H9 (cell line): Measurements from ENCODE around the gene ZNF408. TPM values are rescaled to one million over a fixed set of nuclear protein-coding genes. Genes with fewer than 3 reads are reported as not detected.

ENCODE experiments used
- DNase-seq: peaks from one replicate; pipeline ENCODE4 v3.0.0-alpha.2; 2017
- H2AFZ ChIP-seq: one replicate; pipeline ENCODE4 v1.6.1; 2013; ENCODE audit warnings: mild to moderate bottlenecking, low read length, control low read depth, moderate library complexity
- H2AK5ac ChIP-seq: 2 replicates; pipeline ENCODE4 v1.6.1; 2013; ENCODE audit warnings: low read length, control low read depth, mixed read lengths; ENCODE audit not compliant: insufficient read length
- H2BK120ac ChIP-seq: one replicate; pipeline ENCODE4 v1.6.1; 2013; ENCODE audit warnings: low read depth, mild to moderate bottlenecking, low read length, control low read depth, inconsistent platforms; ENCODE audit not compliant: poor library complexity, severe bottlenecking
- H2BK12ac ChIP-seq: 2 replicates; pipeline ENCODE4 v1.6.1; 2013; ENCODE audit warnings: low read length, control low read depth, mixed read lengths, low read depth; ENCODE audit not compliant: insufficient read length
- H2BK15ac ChIP-seq: 2 replicates; pipeline ENCODE4 v1.6.1; 2013; ENCODE audit warnings: low read depth, low read length, control low read depth
- H2BK20ac ChIP-seq: one replicate; pipeline ENCODE4 v1.6.1; 2013; ENCODE audit warnings: low read depth, mild to moderate bottlenecking, low read length, control low read depth, inconsistent platforms; ENCODE audit not compliant: poor library complexity, severe bottlenecking
- H2BK5ac ChIP-seq: 2 replicates; pipeline ENCODE4 v1.6.1; 2013; ENCODE audit warnings: low read length, control low read depth, mixed read lengths; ENCODE audit not compliant: insufficient read length
- H3K14ac ChIP-seq: 2 replicates; pipeline ENCODE4 v1.6.1; 2013; ENCODE audit warnings: low read length, control low read depth; ENCODE audit not compliant: insufficient read depth
- H3K18ac ChIP-seq: 2 replicates; pipeline ENCODE4 v1.6.1; 2013; ENCODE audit warnings: low read depth, mild to moderate bottlenecking, mixed read lengths, low read length, control low read depth; ENCODE audit not compliant: insufficient read length
- H3K23ac ChIP-seq: 2 replicates; pipeline ENCODE4 v1.6.1; 2013; ENCODE audit warnings: low read length, control low read depth, mixed read lengths, low read depth; ENCODE audit not compliant: insufficient read length
- H3K23me2 ChIP-seq: 2 replicates; pipeline ENCODE4 v1.6.1; 2013; ENCODE audit warnings: low read depth, mild to moderate bottlenecking, mixed read lengths, low read length, control low read depth; ENCODE audit not compliant: insufficient read length, poor library complexity, severe bottlenecking
- H3K27ac ChIP-seq: 2 replicates; pipeline ENCODE4 v1.5.1; 2013; ENCODE audit warnings: low read length, control low read depth, mixed read lengths, low read depth; ENCODE audit not compliant: insufficient read length
- H3K27me3 ChIP-seq: 2 replicates; pipeline ENCODE4 v1.6.1; 2013; ENCODE audit warnings: low read length, control low read depth, inconsistent platforms; ENCODE audit not compliant: insufficient read depth
- H3K4ac ChIP-seq: 2 replicates; pipeline ENCODE4 v1.6.1; 2013; ENCODE audit warnings: low read depth, mild to moderate bottlenecking, control low read depth, inconsistent platforms, low read length, moderate library complexity
- H3K4me1 ChIP-seq: 2 replicates; pipeline ENCODE4 v1.6.1; 2013; ENCODE audit warnings: low read length, control low read depth, inconsistent platforms; ENCODE audit not compliant: insufficient read depth
- H3K4me2 ChIP-seq: 2 replicates; pipeline ENCODE4 v1.6.1; 2013; ENCODE audit warnings: low read length, control low read depth, mixed read lengths; ENCODE audit not compliant: insufficient read length, insufficient read depth
- H3K56ac ChIP-seq: 2 replicates; pipeline ENCODE4 v1.6.1; 2013; ENCODE audit warnings: low read depth, mild to moderate bottlenecking, mixed read lengths, low read length, control low read depth; ENCODE audit not compliant: insufficient read length
- H3K79me1 ChIP-seq: 2 replicates; pipeline ENCODE4 v1.6.1; 2013; ENCODE audit warnings: low read depth, mild to moderate bottlenecking, moderate library complexity, low read length, control low read depth, inconsistent platforms; ENCODE audit not compliant: insufficient read depth, poor library complexity, severe bottlenecking
- H3K79me2 ChIP-seq: 2 replicates; pipeline ENCODE4 v1.6.1; 2013; ENCODE audit warnings: low read length, control low read depth, inconsistent platforms; ENCODE audit not compliant: insufficient read depth
- H3K9ac ChIP-seq: 2 replicates; pipeline ENCODE4 v1.6.1; 2013; ENCODE audit warnings: low read length, control low read depth, mixed read lengths; ENCODE audit not compliant: insufficient read length; ENCODE audit errors: extremely low read depth
- H3K9me3 ChIP-seq: one replicate; pipeline ENCODE4 v1.6.1; 2013; ENCODE audit warnings: low read depth, low read length, inconsistent platforms; ENCODE audit not compliant: control insufficient read depth
- H3T11ph ChIP-seq: one replicate; pipeline ENCODE4 v1.6.1; 2013; ENCODE audit warnings: mild to moderate bottlenecking, low read length, control low read depth, inconsistent platforms
- H4K20me1 ChIP-seq: one replicate; pipeline ENCODE4 v1.6.1; 2013; ENCODE audit not compliant: control insufficient read depth, insufficient read length, insufficient read depth
- H4K5ac ChIP-seq: 2 replicates; pipeline ENCODE4 v1.6.1; 2013; ENCODE audit warnings: low read depth, mild to moderate bottlenecking, mixed read lengths, low read length, control low read depth; ENCODE audit not compliant: insufficient read length
- H4K8ac ChIP-seq: replicated peaks from 2 replicates; pipeline ENCODE4 v1.6.1; 2013; ENCODE audit warnings: low read length, control low read depth, mixed read lengths, low read depth; ENCODE audit not compliant: insufficient read length
- H4K91ac ChIP-seq: 2 replicates; pipeline ENCODE4 v1.6.1; 2013; ENCODE audit warnings: low read depth, mild to moderate bottlenecking, moderate library complexity, mixed read lengths, low read length, control low read depth; ENCODE audit not compliant: insufficient read length
- H3K27ac Mint-ChIP-seq, 3 experiments: 2 replicates in 2 of 3; 3 replicates in 1 of 3; pipeline ENCODE4 v1.8.0; 2020 to 2021; ENCODE audit warnings: mixed read lengths in 3 of 3, mild to moderate bottlenecking in 1 of 3, moderate library complexity in 1 of 3
- H3K27me3 Mint-ChIP-seq: 2 replicates; pipeline ENCODE4 v1.8.0; 2021; ENCODE audit warnings: low read depth, mild to moderate bottlenecking, moderate library complexity, mixed read lengths
- H3K36me3 Mint-ChIP-seq, 3 experiments: 2 replicates in 2 of 3; 3 replicates in 1 of 3; pipeline ENCODE4 v1.8.0; 2020 to 2021; ENCODE audit warnings: low read depth in 3 of 3, mixed read lengths in 3 of 3; ENCODE audit not compliant: insufficient read depth in 1 of 3
- H3K4me1 Mint-ChIP-seq, 2 experiments: 2 replicates each; pipeline ENCODE4 v1.8.0; 2020; ENCODE audit warnings: mixed read lengths in 2 of 2
- H3K4me3 Mint-ChIP-seq, 2 experiments: 2 replicates in 1 of 2; 3 replicates in 1 of 2; pipeline ENCODE4 v1.8.0; 2020 to 2021; ENCODE audit warnings: mild to moderate bottlenecking in 2 of 2, mixed read lengths in 2 of 2, moderate library complexity in 1 of 2
- H3K9me3 Mint-ChIP-seq, 2 experiments: 2 replicates in 1 of 2; 3 replicates in 1 of 2; pipeline ENCODE4 v1.8.0; 2020; ENCODE audit warnings: mild to moderate bottlenecking in 2 of 2, mixed read lengths in 2 of 2, moderate library complexity in 1 of 2
- CTCF ChIP-seq: fragments of 200-600 bp; sonication (generic); conservative IDR thresholded peaks from 3 replicates; pipeline ENCODE4 v1.8.0; 2021; ENCODE audit warnings: antibody characterized with exemption, mild to moderate bottlenecking
- WGBS: extraction: QIAGEN DNeasy Blood & Tissue Kit; methylation state at CpG from one replicate; pipeline ENCODE4 v1.1.7; 2013; ENCODE audit warnings: missing lambda C conversion rate, low lambda C conversion rate, mixed read lengths; ENCODE audit not compliant: insufficient read length; ENCODE audit errors: extremely low coverage; 5-methylcytosine and 5-hydroxymethylcytosine counted together
- total RNA-seq: library from RNA; stranded (reverse); gene quantifications from 2 replicates; pipeline ENCODE4 v1.2.1, GENCODE V29; 2021

Gene ZNF408
- total RNA-seq, 1 experiment from 2014 or later, result 16.6 TPM

- Histone ChIP-seq H3K14ac (no peak overlapping the region), H3K4me2 (no peak overlapping the region), H3K18ac (no peak overlapping the region), H3K27me3 (no peaks in the 10 kb centered on the region), H2AFZ (no peak overlapping the region), H2AK5ac (no peak overlapping the region), H2BK5ac (no peak overlapping the region), H3K23me2 (peaks cover 3% of the 10 kb centered on the region), H4K20me1 (no peaks in the 10 kb centered on the region), H3K79me2 (peaks cover 6% of the 10 kb centered on the region; the same call in 1 of the 2 replicates), H3K9me3 (no peaks in the 10 kb centered on the region), H3K27ac (no peak overlapping the region), H2BK15ac (no peak overlapping the region), H3K56ac (no peak overlapping the region), H2BK20ac (no peak overlapping the region), H4K5ac (no peak overlapping the region), H3K23ac (no peak overlapping the region), H3T11ph (no peak overlapping the region), H3K9ac (no peak overlapping the region), H4K8ac (no peak overlapping the region), H2BK120ac (no peak overlapping the region), H4K91ac (no peak overlapping the region), H3K4ac (no peak overlapping the region), H3K4me1 (no peaks in the 10 kb centered on the region), H2BK12ac (no peak overlapping the region), H3K79me1 (no peaks in the 10 kb centered on the region)
- no peak overlapping the region for H3K4me3 Mint-ChIP-seq
- WGBS, result no CpG with 5 or more reads among the region's 31 CpGs
- no peaks in the 10 kb centered on the region for H3K27me3 Mint-ChIP-seq
- no peak for DNase-seq
- H3K9me3 Mint-ChIP-seq, result no peaks in the 10 kb centered on the region
- H3K27ac Mint-ChIP-seq, result no peak overlapping the region; a peak in 1 of 7 replicates
- TF ChIP-seq CTCF, result no peak
- H3K36me3 Mint-ChIP-seq, result peaks cover 20 to 56% (median 42%) of the 10 kb centered on the region in 3 experiments; a peak in 6 of 7 replicates
- H3K4me1 Mint-ChIP-seq, result peaks cover 4 to 9% of the 10 kb centered on the region in 2 experiments
These were observed 4.3 kb downstream of the ZNF408 start for GRCh38 chr11:46705070-46705688.
